OCI-LY3 (cell line): ENCODE measurements around the gene KRTAP5-11.
"Not testable (repeated sequence)": the region's sequence is repeated elsewhere in the genome, so short reads cannot be mapped to it uniquely, and the experiment has no call there.

Experiments
- H2AFZ ChIP-seq: fragments of 200-600, 300-600 bp; shearing (Covaris generic); 2 replicates; pipeline ENCODE4 v1.6.0; 2014; ENCODE audit warnings: antibody characterized with exemption, low read depth, low read length
- H3K27ac ChIP-seq: fragments of 200-600, 300-600 bp; sonication (generic); 2 replicates; pipeline ENCODE4 v1.5.1; 2014; ENCODE audit warnings: mild to moderate bottlenecking, low read length, moderate library complexity, mixed read lengths
- H3K27me3 ChIP-seq: fragments of 200-600, 300-600 bp; sonication (generic); 2 replicates; pipeline ENCODE4 v1.6.1; 2014; ENCODE audit warnings: low read depth, low read length, mixed read lengths
- H3K36me3 ChIP-seq: fragments of 200-600, 300-600 bp; sonication (generic); replicated peaks from 2 replicates; pipeline ENCODE3; 2014; ENCODE audit warnings: low read depth, low read length, mixed read lengths
- H3K4me1 ChIP-seq: fragments of 300-600, 200-600 bp; sonication (generic); 2 replicates; pipeline ENCODE4 v1.6.1; 2014; ENCODE audit warnings: low read length, mixed read lengths
- H3K4me2 ChIP-seq: fragments of 200-600, 300-600 bp; sonication (generic); 2 replicates; pipeline ENCODE4 v1.6.1; 2014; ENCODE audit warnings: low read length, mixed read lengths
- H3K4me3 ChIP-seq: fragments of 300-600, 200-600 bp; sonication (generic); 2 replicates; pipeline ENCODE4 v1.5.1; 2014; ENCODE audit warnings: antibody characterized with exemption, mild to moderate bottlenecking, low read length, moderate library complexity
- H3K79me2 ChIP-seq: fragments of 300-600, 200-600 bp; shearing (Covaris generic); 2 replicates; pipeline ENCODE4 v1.6.1; 2014; ENCODE audit warnings: mild to moderate bottlenecking, low read length, mixed read lengths
- H3K9ac ChIP-seq: fragments of 300-600, 200-600 bp; shearing (Covaris generic); 2 replicates; pipeline ENCODE4 v1.6.0; 2014; ENCODE audit warnings: mild to moderate bottlenecking, low read length, moderate library complexity
- H3K9me3 ChIP-seq: fragments of 200-600, 300-600 bp; shearing (Covaris generic); 2 replicates; pipeline ENCODE4 v1.6.1; 2014; ENCODE audit warnings: low read length, mixed read lengths; ENCODE audit not compliant: insufficient read depth
- H4K20me1 ChIP-seq: fragments of 200-600, 300-600 bp; sonication (generic); 2 replicates; pipeline ENCODE4 v1.6.1; 2016; ENCODE audit warnings: low read length, mixed read lengths; ENCODE audit not compliant: insufficient read depth
- EZH2phosphoT487 ChIP-seq: fragments of 200-600 bp; shearing (Covaris generic); IDR thresholded peaks from 2 replicates; pipeline ENCODE4 v1.6.1; 2018; ENCODE audit warnings: antibody characterized with exemption, mixed run types, low read depth
- TF ChIP-seq, protein P1 (sequence below): fragments of 200-600, 300-600 bp; sonication (generic); IDR thresholded peaks from 2 replicates; pipeline ENCODE4 v1.5.1; 2014; ENCODE audit warnings: antibody characterized with exemption, low read length, low read depth

KRTAP5-11 gene

DNA sequence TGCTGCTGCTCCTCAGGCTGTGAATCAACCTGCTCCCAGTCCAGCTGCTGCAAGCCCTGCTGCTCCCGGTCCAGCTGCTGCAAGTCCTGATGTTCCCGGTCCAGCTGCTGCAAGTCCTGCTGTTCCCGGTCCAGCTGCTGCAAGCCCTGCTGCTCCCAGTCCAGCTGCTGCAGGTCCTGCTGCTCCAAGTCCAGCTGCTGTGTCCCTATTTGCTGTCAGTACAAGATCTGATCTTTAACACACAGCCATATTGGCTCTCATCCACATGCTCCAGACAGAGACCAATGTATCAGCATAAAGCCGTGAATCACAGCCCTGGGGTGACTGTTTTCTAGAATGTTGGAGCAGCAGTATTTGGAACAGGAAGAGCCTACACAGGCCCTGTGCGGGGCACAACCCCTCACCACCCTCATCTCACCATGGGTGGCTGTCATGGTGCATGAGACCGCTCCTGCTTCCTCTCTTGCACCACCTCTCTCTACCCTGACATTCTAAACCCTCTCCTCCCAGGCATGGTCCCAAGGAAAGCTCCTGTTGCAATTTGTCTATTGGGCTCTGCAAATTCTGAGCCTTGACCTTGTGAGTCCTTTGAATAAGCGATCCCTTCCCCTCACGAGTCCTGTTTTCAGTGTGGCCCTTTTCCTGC, 13.8 kb downstream of the KRTAP5-11 start:
- H4K20me1 ChIP-seq: no peaks in the 10 kb centered on the region
- no peak overlapping the region for H3K9ac ChIP-seq
- no peaks in the 10 kb centered on the region for H3K36me3 ChIP-seq
- H3K4me1 ChIP-seq: no peaks in the 10 kb centered on the region; the same call in 1 of the 2 replicates
- H3K27ac ChIP-seq: no peak overlapping the region
- TF ChIP-seq, protein P1, sequence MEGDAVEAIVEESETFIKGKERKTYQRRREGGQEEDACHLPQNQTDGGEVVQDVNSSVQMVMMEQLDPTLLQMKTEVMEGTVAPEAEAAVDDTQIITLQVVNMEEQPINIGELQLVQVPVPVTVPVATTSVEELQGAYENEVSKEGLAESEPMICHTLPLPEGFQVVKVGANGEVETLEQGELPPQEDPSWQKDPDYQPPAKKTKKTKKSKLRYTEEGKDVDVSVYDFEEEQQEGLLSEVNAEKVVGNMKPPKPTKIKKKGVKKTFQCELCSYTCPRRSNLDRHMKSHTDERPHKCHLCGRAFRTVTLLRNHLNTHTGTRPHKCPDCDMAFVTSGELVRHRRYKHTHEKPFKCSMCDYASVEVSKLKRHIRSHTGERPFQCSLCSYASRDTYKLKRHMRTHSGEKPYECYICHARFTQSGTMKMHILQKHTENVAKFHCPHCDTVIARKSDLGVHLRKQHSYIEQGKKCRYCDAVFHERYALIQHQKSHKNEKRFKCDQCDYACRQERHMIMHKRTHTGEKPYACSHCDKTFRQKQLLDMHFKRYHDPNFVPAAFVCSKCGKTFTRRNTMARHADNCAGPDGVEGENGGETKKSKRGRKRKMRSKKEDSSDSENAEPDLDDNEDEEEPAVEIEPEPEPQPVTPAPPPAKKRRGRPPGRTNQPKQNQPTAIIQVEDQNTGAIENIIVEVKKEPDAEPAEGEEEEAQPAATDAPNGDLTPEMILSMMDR: no peak
- TF ChIP-seq EZH2phosphoT487: no peak
- H3K79me2 ChIP-seq: no peaks in the 10 kb centered on the region
- no peak overlapping the region for H3K4me3 ChIP-seq
- no peak overlapping the region for H3K4me2 ChIP-seq
- H3K9me3 ChIP-seq: no peaks in the 10 kb centered on the region
- no peak overlapping the region for H2AFZ ChIP-seq
- H3K27me3 ChIP-seq: peaks cover 27% of the 10 kb centered on the region

DNA sequence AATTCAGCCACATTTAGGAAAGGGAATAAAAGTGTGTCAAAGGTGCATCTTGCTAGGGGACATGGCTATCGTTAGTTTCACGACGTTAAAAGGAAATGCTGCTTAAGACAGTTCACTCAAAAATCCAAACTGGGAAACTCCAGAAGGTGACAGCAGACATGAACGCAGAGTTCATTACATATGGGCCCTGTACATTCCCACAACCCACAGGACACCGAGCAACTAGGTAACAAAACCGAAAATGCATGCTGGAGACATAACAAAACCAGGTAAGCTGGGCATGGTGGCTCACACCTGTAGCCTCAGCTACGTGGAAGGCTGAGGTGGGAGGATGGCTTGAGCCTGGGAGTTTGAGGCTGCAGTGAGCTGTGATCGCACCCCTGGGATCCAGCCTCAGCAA, 15.0 kb downstream of the KRTAP5-11 start:
- not testable (repeated sequence) for H3K4me1 ChIP-seq, H4K20me1 ChIP-seq, H3K4me3 ChIP-seq, H3K9me3 ChIP-seq, H2AFZ ChIP-seq, H3K79me2 ChIP-seq, H3K4me2 ChIP-seq, H3K9ac ChIP-seq, H3K36me3 ChIP-seq, H3K27ac ChIP-seq
- peaks cover 31% of the 10 kb centered on the region for H3K27me3 ChIP-seq

DNA sequence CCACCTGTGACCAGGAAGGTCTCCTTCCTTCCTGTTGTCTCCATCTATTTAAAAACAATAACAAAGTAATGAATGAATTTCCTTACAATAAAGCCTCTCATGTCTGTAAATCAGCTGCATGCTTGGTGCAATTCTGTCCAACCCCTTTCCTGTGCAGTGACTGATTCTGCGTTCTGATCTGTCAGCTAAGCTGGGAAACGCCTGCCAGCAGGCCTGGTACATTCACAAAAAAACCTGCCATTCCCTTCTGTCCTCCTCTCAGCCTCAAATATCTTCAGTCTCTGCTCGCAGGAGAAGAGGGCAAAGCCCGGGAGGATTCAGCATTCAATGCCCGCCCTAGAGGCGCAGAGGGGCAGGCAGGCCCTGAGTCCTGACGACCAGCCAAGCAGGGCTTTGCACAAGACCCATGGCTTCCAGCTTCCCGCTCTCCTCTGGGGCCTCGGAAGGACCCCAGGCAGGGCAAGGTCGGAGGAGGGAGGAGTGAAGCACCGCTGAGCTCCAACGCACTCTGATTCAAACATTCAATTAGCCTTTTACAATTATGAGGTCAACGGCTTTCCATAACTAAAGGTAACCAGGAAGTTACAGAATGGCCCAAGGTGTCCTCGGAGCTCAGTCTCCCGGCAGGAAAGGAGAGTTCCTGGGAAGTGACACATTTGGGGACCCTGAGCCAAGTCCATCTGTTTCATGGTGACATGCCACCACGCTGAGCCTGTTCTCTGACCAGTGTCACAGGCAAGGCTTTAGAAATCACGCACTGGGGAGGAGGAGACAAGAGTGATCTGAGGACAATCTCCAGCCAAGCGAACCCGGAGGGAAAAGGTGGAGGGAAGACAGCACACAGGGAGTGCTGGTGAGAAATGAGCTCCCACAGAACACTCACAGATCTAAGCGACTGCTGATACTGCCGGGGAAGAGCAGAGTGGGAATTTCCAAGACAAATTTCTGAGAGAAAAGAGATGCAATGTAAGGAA, 15.8 kb downstream of the KRTAP5-11 start:
- H3K9ac ChIP-seq, H3K4me3 ChIP-seq, H3K79me2 ChIP-seq, H3K27ac ChIP-seq, H3K9me3 ChIP-seq, H4K20me1 ChIP-seq, H3K4me2 ChIP-seq, H3K4me1 ChIP-seq, H2AFZ ChIP-seq, H3K36me3 ChIP-seq: not testable (repeated sequence)
- H3K27me3 ChIP-seq: peaks cover 37% of the 10 kb centered on the region

DNA sequence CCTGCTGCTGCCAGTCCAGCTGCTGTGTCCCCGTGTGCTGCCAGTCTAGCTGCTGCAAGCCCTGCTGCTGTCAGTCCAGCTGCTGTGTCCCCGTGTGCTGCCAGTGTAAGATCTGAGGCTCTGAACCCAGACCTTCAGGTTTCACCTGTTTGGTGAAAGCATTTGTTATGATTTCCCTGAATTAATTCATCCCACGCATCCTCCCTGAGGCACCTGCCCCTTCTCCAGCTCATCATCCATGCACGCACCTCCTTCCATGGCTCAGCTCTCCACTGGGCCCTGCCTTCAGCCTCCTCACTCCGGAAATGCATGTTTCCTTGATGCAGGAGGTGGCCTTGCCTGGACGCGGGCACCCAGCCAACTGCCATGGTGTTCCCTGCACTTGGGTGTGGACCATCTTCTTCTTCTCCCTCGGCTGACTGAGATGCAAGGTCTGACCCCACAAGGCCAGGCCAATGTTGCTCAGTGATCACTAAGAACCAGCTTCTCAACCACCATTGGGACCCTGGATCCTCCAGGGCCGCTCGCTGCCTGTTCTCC, 16.5 kb downstream of the KRTAP5-11 start:
- no peak overlapping the region for H3K4me3 ChIP-seq
- H3K36me3 ChIP-seq: no peaks in the 10 kb centered on the region
- no peaks in the 10 kb centered on the region for H3K79me2 ChIP-seq
- H3K9me3 ChIP-seq: no peaks in the 10 kb centered on the region
- no peak overlapping the region for H2AFZ ChIP-seq
- H3K4me1 ChIP-seq: no peaks in the 10 kb centered on the region
- H3K4me2 ChIP-seq: no peak overlapping the region
- no peak for TF ChIP-seq EZH2phosphoT487
- TF ChIP-seq, protein P1: no peak
- H3K27ac ChIP-seq: no peak overlapping the region
- peaks cover 44% of the 10 kb centered on the region for H3K27me3 ChIP-seq
- no peaks in the 10 kb centered on the region for H4K20me1 ChIP-seq
- H3K9ac ChIP-seq: no peak overlapping the region

DNA sequence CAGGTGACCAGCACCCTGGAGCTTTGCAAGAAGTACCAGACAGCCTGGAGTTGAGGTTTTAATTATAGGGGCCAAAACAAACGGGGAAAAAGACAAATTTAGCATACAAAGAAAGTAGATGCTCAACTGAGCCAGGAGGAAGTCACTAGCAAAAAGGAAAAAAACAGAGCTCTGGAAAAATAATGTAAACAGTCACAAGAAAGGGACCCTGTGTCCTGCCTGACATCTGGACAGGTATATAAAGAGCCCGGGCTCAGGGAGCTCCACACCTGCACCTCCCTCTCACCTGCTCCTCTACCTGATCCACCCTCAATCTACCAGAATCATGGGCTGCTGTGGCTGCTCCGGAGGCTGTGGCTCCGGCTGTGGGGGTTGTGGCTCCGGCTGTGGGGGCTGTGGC, 17.4 kb downstream of the KRTAP5-11 start, which contains the start of gene KRTAP5-10:
Gene KRTAP5-10 (plus strand): TSS at position 301 of the 400 bp plus-strand sequence. CDS start 25 bp downstream, at position 326.
- Histone ChIP-seq H3K9me3 (no peaks in the 10 kb centered on the region), H3K4me1 (no peaks in the 10 kb centered on the region), H3K9ac (no peak within 1 kb of the TSS), H4K20me1 (no peaks in the 10 kb centered on the region), H2AFZ (no peak within 1 kb of the TSS), H3K79me2 (no peaks in the 10 kb centered on the region), H3K27ac (no peak within 1 kb of the TSS), H3K27me3 (peaks cover 46% of the 10 kb centered on the region), H3K4me3 (no peak within 1 kb of the TSS), H3K36me3 (no peaks in the 10 kb centered on the region), H3K4me2 (no peak within 1 kb of the TSS)
- no peak for TF ChIP-seq EZH2phosphoT487
